ENCODE results near the gene CCDC102B. TPM values are rescaled to one million over a fixed set of nuclear protein-coding genes. Genes with fewer than 3 reads are reported as not detected.

CCDC102B gene
- total and polyA plus RNA-seq, 2 of the 8 experiments (the other 6 are each of a cell fraction or from before 2014, with no cell fraction given) = 0.80 to 1.1 TPM

GRCh38 chr18:68972176-68972575 lies 174.3 kb downstream of the CCDC102B start:
- Histone ChIP-seq H2BK12ac (ENCODE audit: low read depth, low read length) (no peak overlapping the region), H2AFZ (ENCODE audit: low read length) (peak overlapping the region; percentile 100; the same call in 1 of the 2 replicates), H3K23ac (ENCODE audit: insufficient read length) (no peak overlapping the region), H2BK5ac (ENCODE audit: low read depth, low read length) (no peak overlapping the region), H3K79me2 (ENCODE audit: control insufficient read depth in 1 of 2, insufficient read depth in 2 of 2, low read length in 2 of 2) (no peaks in the 10 kb centered on the region), H3K56ac (replicated peaks; ENCODE audit: insufficient read length, low read depth, low read length) (no peak overlapping the region), H2BK20ac (ENCODE audit: low read length) (no peak overlapping the region), H4K20me1 (replicated peaks in 1 of 2; ENCODE audit: control insufficient read depth in 1 of 2, insufficient read depth in 2 of 2, low read length in 2 of 2) (no peaks in the 10 kb centered on the region), H3K27ac (ENCODE audit: low read depth, low read length) (no peak overlapping the region), H4K8ac (ENCODE audit: extremely low read depth, insufficient read depth, low read length) (peak overlapping the region; percentile 69; the same call in 1 of the 2 replicates), H2BK15ac (ENCODE audit: low read length) (no peak overlapping the region), H3K4ac (replicated peaks; ENCODE audit: insufficient read length, low read depth, low read length) (no peak overlapping the region), H3K36me3 (ENCODE audit: control insufficient read depth in 2 of 4, insufficient read depth in 4 of 4, low read length in 3 of 4) (no peaks in the 10 kb centered on the region), H3K14ac (ENCODE audit: insufficient read length) (no peak overlapping the region), H3K23me2 (ENCODE audit: low read depth, low read length) (no peaks in the 10 kb centered on the region), H3K9ac (replicated peaks in 1 of 4; ENCODE audit: extremely low read depth in 1 of 4, low read depth in 3 of 4, low read length in 3 of 4) (no peak overlapping the region), H3K4me2 (ENCODE audit: insufficient read depth in 1 of 2, low read depth in 2 of 2, low read length in 2 of 2) (no peak overlapping the region), H3K4me1 (replicated peaks in 1 of 4; ENCODE audit: control insufficient read depth in 3 of 4, insufficient read depth in 4 of 4, low read length in 3 of 4) (peaks cover 0 to 4% (median 0%) of the 10 kb centered on the region in 4 experiments; a peak in 1 of 7 replicates), H3K18ac (ENCODE audit: extremely low read depth, low read length) (no peak overlapping the region), H3K79me1 (ENCODE audit: low read depth, low read length) (no peaks in the 10 kb centered on the region), H4K91ac (replicated peaks; ENCODE audit: insufficient read length, low read length) (no peak overlapping the region), H3K9me3 (ENCODE audit: insufficient read depth in 2 of 2, low read depth in 1 of 2, low read length in 1 of 2) (no peaks in the 10 kb centered on the region), H3K27me3 (replicated peaks in 1 of 4; ENCODE audit: control insufficient read depth in 3 of 4, extremely low read depth in 1 of 4, insufficient read depth in 3 of 4, low read length in 3 of 4) (no peaks in the 10 kb centered on the region), H4K5ac (ENCODE audit: insufficient read length, low read depth, low read length) (no peak overlapping the region), H2BK120ac (replicated peaks; ENCODE audit: low read depth, low read length) (no peak overlapping the region), H2AK5ac (ENCODE audit: low read depth, low read length) (no peak overlapping the region), H3K4me3 (ENCODE audit: extremely low read depth in 1 of 4, insufficient read depth in 2 of 4, low read depth in 3 of 4, low read length in 4 of 4) (no peak overlapping the region)
- DNase-seq (ENCODE audit: low read depth in 1 of 2, low spot score in 2 of 2) (no peak), FAIRE-seq (no peak)
- ChIA-PET POLR2A (ENCODE audit: partially characterized antibody) (no interaction called here), CTCF (ENCODE audit: partially characterized antibody) (no interaction called here)
- 81% methylated on average over 5 of the region's 5 CpGs; no CpG with 5 or more reads in 1 of the 2 experiments for whole genome bisulfite sequencing, 2 experiments (ENCODE audit: extremely low coverage in 1 of 2, insufficient coverage in 1 of 2, insufficient read length in 1 of 2, insufficient replicate concordance in 2 of 2, low coverage in 1 of 2, low lambda C conversion rate in 2 of 2, missing lambda C conversion rate in 1 of 2)
